ENCODE measurements around the gene ANKRD63. TPM values are rescaled to one million over a fixed set of nuclear protein-coding genes. Genes with fewer than 3 reads are reported as not detected.

ANKRD63 gene
- total and polyA plus RNA-seq, 5 experiments from 2014 or later = 0.20 to 0.31 TPM; not detected in 3

Other genes with a start within 250 kb of the ANKRD63 start
- 100 to 1,000 TPM; 147 to 158 TPM for gene SRP14, start 243.9 kb downstream of the ANKRD63 start, total RNA-seq
- gene SRP14, start 243.9 kb downstream of the ANKRD63 start, polyA plus RNA-seq = 100 to 1,000 TPM; 705 to 855 (median 766) TPM
- 10 to 100 TPM; 17.4 to 19.8 TPM for gene BMF, start 174.2 kb downstream of the ANKRD63 start, total RNA-seq
- under 1 TPM; 0.12 to 0.44 (median 0.23) TPM for gene BMF, start 174.2 kb downstream of the ANKRD63 start, polyA plus RNA-seq
- gene BUB1B, start 122.0 kb downstream of the ANKRD63 start, total RNA-seq = under 1 TPM; 0.49 to 0.77 TPM
- under 1 TPM in 1 of 3 donors, not detected in 2; 0.54 TPM for gene BUB1B, start 122.0 kb downstream of the ANKRD63 start, polyA plus RNA-seq
- not detected for gene PAK6, start 44.0 kb downstream of the ANKRD63 start, total RNA-seq
- gene PAK6, start 44.0 kb downstream of the ANKRD63 start, polyA plus RNA-seq = 1 to 10 TPM in 1 of 3 donors, not detected in 2; 1.1 TPM
- gene PLCB2, start 24.9 kb upstream of the ANKRD63 start, total RNA-seq = 100 to 1,000 TPM; 156 to 166 TPM
- 10 to 100 TPM; 14.5 to 23.0 (median 22.2) TPM for gene PLCB2, start 24.9 kb upstream of the ANKRD63 start, polyA plus RNA-seq
- gene INAFM2, start 40.6 kb upstream of the ANKRD63 start, total RNA-seq = 1 to 10 TPM; 6.2 to 8.1 TPM
- gene INAFM2, start 40.6 kb upstream of the ANKRD63 start, polyA plus RNA-seq = 1 to 10 TPM in 2 of 3 donors, under 1 TPM in 1; 0.69 to 2.5 (median 1.9) TPM
- gene CCDC9B, start 57.9 kb upstream of the ANKRD63 start, total RNA-seq = 1 to 10 TPM; 1.4 to 1.5 TPM
- gene CCDC9B, start 57.9 kb upstream of the ANKRD63 start, polyA plus RNA-seq = under 1 TPM in 2 of 3 donors, not detected in 1; 0.08 to 0.62 TPM
- not detected for gene PHGR1, start 68.0 kb upstream of the ANKRD63 start, total RNA-seq
- not detected for gene PHGR1, start 68.0 kb upstream of the ANKRD63 start, polyA plus RNA-seq
- gene DISP2, start 75.2 kb upstream of the ANKRD63 start, total RNA-seq = under 1 TPM; 0.31 to 0.52 TPM
- under 1 TPM; 0.02 to 0.73 (median 0.42) TPM for gene DISP2, start 75.2 kb upstream of the ANKRD63 start, polyA plus RNA-seq
- 1 to 10 TPM; 8.4 to 8.8 TPM for gene KNSTRN, start 99.7 kb upstream of the ANKRD63 start, total RNA-seq
- gene KNSTRN, start 99.7 kb upstream of the ANKRD63 start, polyA plus RNA-seq = 1 to 10 TPM; 2.1 to 2.8 (median 2.4) TPM
- 100 to 1,000 TPM; 120 TPM for gene IVD, start 122.7 kb upstream of the ANKRD63 start, total RNA-seq
- gene IVD, start 122.7 kb upstream of the ANKRD63 start, polyA plus RNA-seq = 10 to 100 TPM; 48.2 to 77.7 (median 49.5) TPM
- 10 to 100 TPM; 37.1 to 37.6 TPM for gene BAHD1, start 157.9 kb upstream of the ANKRD63 start, total RNA-seq
- gene BAHD1, start 157.9 kb upstream of the ANKRD63 start, polyA plus RNA-seq = 1 to 10 TPM; 1.5 to 3.3 (median 1.7) TPM
- 1 to 10 TPM; 8.2 to 9.8 TPM for gene CHST14, start 187.9 kb upstream of the ANKRD63 start, total RNA-seq
- 1 to 10 TPM in 1 of 3 donors, under 1 TPM in 2; 0.74 to 1.2 (median 0.77) TPM for gene CHST14, start 187.9 kb upstream of the ANKRD63 start, polyA plus RNA-seq

Measured in naive thymus-derived CD8-positive, alpha-beta T cell (primary cell).